HepG2 (cell line): ENCODE results near the gene CNMD.

Experiments
- FOXJ3 ChIP-seq: sonication (generic); formaldehyde crosslinking; IDR thresholded peaks from 2 replicates; pipeline ENCODE4 v1.4.0; 2020; ENCODE audit warnings: missing genetic modification reagents, mild to moderate bottlenecking, borderline replicate concordance
- TP53 ChIP-seq: sonication (generic); formaldehyde crosslinking; conservative IDR thresholded peaks from 2 replicates; pipeline ENCODE4 v1.4.0; 2020; ENCODE audit warnings: missing genetic modification reagents
- ZSCAN30 ChIP-seq: sonication (generic); formaldehyde crosslinking; IDR thresholded peaks from 2 replicates; pipeline ENCODE4 v1.5.0; 2020; ENCODE audit warnings: mild to moderate bottlenecking, missing genetic modification reagents

GRCh38 chr13:52703482-52703881 is 36.1 kb downstream of the CNMD start:
- no peak for TF ChIP-seq ZSCAN30
- no peak for TF ChIP-seq FOXJ3 (CRISPR knock-in tag)
- no peak for TF ChIP-seq TP53 (CRISPR knock-in tag)
